ENCODE measurements around the gene LHFPL3.

The LHFPL3 gene

DNA sequence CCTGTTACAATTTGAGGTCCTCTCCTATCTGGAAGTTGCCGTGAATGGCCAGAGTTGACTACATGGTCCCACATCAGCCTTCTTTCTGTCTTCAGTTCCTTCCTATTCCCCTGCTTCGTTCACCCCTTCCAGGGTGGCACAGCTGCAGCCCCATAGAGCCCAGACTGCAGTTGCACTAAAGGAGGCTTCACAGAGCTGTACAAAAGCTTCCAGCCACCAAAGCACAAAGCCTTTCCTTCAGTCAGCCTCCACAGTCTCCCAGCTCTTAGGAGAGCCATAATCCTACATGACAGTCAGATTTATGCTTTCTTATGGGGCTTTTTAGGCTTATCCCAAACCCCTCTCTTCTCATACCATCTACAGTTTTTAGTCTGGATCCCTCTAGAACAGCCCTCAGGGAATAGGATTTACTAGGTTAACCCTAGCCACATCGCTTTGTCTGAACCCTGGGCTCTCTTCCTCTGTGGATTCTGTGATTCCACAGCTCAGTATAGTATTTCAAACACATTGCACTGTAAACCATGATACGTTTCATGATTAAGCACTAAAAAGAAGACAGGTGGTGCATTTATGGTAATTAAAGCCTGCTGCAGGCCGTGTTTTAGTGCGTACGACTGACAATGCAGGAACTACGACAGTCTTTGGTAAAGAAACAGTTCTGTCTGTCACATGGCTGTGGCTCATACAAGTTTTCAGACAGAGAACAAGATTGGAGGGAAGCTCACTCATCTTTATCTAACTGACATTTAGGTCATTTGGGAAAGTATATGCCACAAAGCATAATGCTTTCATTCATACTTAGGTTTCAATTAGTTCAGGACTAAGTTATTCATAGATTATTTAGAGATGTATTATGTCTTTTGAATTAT is 477.3 kb downstream of the LHFPL3 start:
- DNase-seq = no peak

GRCh38 chr7:104807671-104808070 is 479.3 kb downstream of the LHFPL3 start:
- no peak for DNase-seq

DNA sequence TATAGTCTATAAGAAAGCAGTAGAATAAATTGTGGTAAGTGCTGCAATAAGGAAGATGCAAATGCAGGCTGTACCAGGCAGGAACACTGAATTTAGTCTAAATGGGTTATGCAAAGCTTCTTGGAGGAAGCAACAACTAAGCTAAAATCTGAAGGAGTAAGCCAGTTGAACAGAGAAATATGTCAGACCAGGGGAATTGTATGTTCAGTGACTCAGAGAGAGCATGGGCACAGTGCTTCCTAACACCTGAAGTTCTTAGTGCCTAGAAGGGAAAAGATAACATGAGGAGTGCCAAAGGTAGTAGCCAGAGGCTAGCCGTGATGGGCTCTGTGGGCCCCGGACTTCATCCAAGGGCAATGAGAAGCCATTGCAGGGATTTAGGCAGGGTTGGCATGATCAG is 481.5 kb downstream of the LHFPL3 start:
- no peak for DNase-seq

GRCh38 chr7:104814126-104814525 is 485.7 kb downstream of the LHFPL3 start:
- DNase-seq = no peak

- DNase-seq = no peak
These were observed 486.4 kb downstream of the LHFPL3 start for GRCh38 chr7:104814671-104815400.

DNA sequence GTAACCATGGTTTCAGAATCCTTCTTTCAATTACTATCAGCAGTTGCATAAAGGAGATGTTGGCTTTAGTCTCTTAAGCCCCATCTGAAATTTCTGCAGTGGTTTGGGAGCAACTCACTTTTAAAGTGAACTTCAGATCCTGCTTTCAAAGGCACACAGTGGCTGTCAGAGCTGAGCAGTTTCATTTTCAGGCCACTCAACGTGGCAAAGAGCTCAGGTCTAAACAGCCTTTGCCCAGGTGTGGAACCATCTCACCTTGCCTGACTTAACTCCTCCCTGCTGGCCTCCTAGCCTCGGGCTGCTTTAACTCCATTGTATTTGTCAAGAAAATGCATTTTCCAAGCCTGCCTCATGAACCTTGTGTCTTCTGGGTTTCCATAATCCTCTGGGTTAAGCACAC is 488.1 kb downstream of the LHFPL3 start:
- no peak for DNase-seq

- DNase-seq = no peak
These were observed 490.8 kb downstream of the LHFPL3 start for GRCh38 chr7:104818961-104819880.

GRCh38 chr7:104820836-104821535 is 492.6 kb downstream of the LHFPL3 start:
- DNase-seq = no peak

DNA sequence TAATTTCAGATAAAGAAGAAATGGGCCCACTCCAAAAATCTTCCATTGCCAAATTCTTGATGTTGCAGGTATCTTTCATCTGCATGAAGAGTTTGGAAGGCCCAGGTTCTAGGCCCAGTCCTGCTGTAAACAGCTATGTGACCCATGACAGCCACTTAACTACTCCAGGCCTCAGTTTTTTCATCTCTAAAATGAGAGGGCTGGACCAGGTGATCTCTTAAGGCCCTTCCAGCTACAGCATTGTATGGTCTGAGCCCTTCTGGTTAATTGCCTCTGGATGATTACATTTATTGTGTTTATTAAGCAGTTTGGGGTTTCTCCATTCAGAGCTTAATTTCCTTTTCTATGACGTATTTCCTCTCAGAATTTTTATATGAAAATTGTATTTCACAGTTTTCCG is 494.8 kb downstream of the LHFPL3 start:
- DNase-seq = no peak

GRCh38 chr7:104825099-104825498 is 496.7 kb downstream of the LHFPL3 start:
- no peak for DNase-seq

DNA sequence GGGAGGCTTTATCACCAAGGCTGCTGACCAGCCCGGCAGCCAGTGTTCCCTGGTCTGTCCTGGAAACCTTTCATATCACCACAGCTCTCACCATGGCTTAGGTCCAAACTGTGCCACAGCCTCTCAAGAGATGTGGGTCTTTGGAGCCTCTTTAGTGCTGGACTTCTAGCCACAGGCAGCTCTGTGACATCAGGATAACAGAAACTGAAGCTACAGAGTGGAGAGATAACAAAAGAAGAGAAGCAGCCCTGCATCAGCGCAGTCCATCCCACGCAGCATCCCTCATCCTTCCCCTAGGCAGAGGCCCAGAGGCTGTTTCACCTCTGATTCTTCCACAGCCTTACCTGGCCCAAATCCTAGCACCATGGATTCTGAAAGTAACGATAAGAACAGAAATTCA is 497.7 kb downstream of the LHFPL3 start:
- no peak for DNase-seq

- no peak for DNase-seq
These were observed 508.6 kb downstream of the LHFPL3 start for GRCh38 chr7:104836976-104837375.

- no peak for DNase-seq
These were observed 510.3 kb downstream of the LHFPL3 start for GRCh38 chr7:104838537-104839299.

DNA sequence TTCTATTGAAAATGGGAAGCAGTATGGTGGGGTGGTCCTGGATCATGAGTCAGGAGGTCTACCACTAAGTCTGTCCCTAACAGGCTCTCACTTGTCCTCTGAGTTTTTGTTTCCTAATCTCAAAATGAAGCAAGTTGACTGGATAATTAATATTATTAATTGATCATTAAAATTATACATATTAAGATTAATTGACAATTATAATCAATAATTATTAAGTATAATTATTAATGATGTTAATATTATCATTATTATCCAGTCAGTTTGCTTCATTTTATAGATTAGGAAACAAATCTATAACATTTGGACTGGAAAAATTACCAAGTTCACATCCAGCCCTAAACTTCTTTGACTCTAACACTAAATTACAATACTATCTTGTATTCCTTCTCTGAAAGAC is 511.4 kb downstream of the LHFPL3 start:
- DNase-seq = no peak

- no peak for DNase-seq
These were observed 513.4 kb downstream of the LHFPL3 start for GRCh38 chr7:104841798-104842197.

DNA sequence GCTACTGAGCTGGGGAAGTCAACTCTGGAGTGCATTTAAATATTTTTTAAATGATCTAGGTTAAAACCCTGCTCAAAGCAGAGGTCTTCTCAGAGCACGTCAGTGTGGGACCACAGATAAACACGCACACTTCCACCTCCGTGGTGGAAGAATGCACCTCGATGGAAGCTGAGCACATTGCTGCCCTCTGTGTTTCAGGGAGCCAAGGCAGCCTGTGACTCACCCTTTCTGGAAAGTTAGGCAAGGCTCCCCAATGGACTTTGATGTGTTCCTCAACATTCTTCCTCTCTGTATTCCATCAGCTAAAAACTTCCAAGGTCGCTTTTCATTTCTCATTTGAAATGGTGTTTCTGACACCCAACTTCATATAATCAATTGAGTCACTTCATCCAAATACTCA is 514.8 kb downstream of the LHFPL3 start:
- no peak for DNase-seq

DNA sequence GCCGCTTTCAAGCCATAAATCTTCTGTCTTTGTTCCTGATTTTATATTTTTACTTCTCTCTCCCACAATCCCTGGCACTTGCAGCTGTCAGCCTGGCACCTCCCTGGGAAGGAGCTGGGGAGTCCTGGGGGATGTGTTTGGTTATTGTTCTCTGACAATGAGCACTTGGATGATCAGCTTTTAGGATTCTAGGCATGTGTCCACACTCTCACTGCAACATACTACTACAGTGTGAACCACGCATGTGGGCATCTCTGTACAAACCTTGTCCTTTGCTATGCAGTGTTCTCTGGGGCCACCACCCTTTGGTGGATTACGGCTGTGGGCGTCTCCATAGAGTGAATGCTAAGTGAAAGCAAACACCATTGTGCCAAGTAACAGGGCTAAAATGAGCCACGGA is 517.2 kb downstream of the LHFPL3 start:
- no peak for DNase-seq

DNA sequence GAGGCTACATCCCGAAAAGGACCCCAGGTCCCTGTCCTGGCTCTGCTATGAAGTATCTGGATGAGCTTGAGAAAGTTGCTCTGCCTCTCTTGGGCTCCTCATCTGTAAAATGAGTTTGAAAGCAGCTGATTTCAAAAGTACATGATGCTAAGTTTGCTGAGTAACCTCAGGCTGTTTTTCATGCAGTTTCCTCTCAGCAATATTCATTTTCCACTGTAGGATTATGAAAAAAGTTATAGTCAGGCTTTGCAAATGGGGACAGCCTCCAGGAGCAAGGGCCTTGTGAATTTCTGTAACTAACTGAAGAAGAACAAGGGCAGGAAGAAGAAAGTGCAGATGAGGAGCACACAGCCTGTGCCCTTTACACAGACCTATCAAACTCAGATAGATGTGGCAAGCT is 518.3 kb downstream of the LHFPL3 start:
- no peak for DNase-seq

GRCh38 chr7:104848138-104848990 is 520.0 kb downstream of the LHFPL3 start:
- peak; percentile 17 for DNase-seq

GRCh38 chr7:104850374-104850773 is 522.0 kb downstream of the LHFPL3 start:
- DNase-seq = no peak

GRCh38 chr7:104851268-104851667 is 522.9 kb downstream of the LHFPL3 start:
- DNase-seq = no peak

Data from central memory CD4-positive, alpha-beta T cell (primary cell).